Tibial nerve (tissue), 4 donors: ENCODE data around the gene FAM83F. TPM values are rescaled to one million over a fixed set of nuclear protein-coding genes. Genes with fewer than 3 reads are reported as not detected.

Experiments used
- DNase-seq, 2 donors: peaks; one replicate each; pipeline ENCODE4 v3.0.0-alpha.2; 2019; ENCODE audit warnings: low spot score in 2 of 2
- H3K27ac ChIP-seq, 4 donors: fragments of 200-600 bp; sonication (generic) in 3 of 4; one replicate each; pipeline ENCODE4 v1.5.1; 2017 to 2019; ENCODE audit warnings: mild to moderate bottlenecking in 1 of 4
- H3K27me3 ChIP-seq, 2 donors: fragments of 200-600 bp; sonication (generic) in 1 of 2; one replicate each; pipeline versions ENCODE4 v1.5.1 to v1.6.0; 2017 to 2019
- H3K36me3 ChIP-seq, 3 donors: fragments of 200-600 bp; sonication (generic); one replicate each; pipeline ENCODE4 v1.5.1; 2018 to 2019
- H3K4me1 ChIP-seq, 4 donors: fragments of 200-600 bp; sonication (generic) in 3 of 4; one replicate each; pipeline ENCODE4 v1.5.1; 2017 to 2019
- H3K4me3 ChIP-seq, 4 donors: fragments of 200-600 bp; sonication (generic) in 3 of 4; one replicate each; pipeline ENCODE4 v1.5.1; 2017 to 2019; ENCODE audit warnings: mild to moderate bottlenecking in 1 of 4, moderate library complexity in 1 of 4
- H3K9me3 ChIP-seq, 4 donors: fragments of 200-600 bp; sonication (generic) in 3 of 4; one replicate each; pipeline ENCODE4 v1.5.1; 2017 to 2019
- EP300 ChIP-seq, 2 donors: sonication (generic); formaldehyde crosslinking; IDR thresholded peaks; one replicate each; pipeline ENCODE4 v1.6.1; 2017; ENCODE audit warnings: antibody characterized with exemption in 2 of 2, mild to moderate bottlenecking in 1 of 2
- POLR2A ChIP-seq, 2 donors: fragments of 450-650 bp; IDR thresholded peaks; one replicate each; pipeline ENCODE4 v1.6.1; 2017; ENCODE audit warnings: antibody characterized with exemption in 2 of 2, mild to moderate bottlenecking in 2 of 2, moderate library complexity in 2 of 2
- WGBS, 2 donors: methylation state at CpG; one replicate each; pipeline ENCODE4 v1.1.5; 2018; 5-methylcytosine and 5-hydroxymethylcytosine counted together
- total RNA-seq, 4 donors: library from RNA; depleted of rRNA; stranded (reverse); fragments of >200 nt; gene quantifications; one replicate each; pipeline ENCODE4 v1.1.0, GENCODE V29; 2016
- TF ChIP-seq, protein P1 (sequence below), 5 experiments: fragments of 200-600 bp in 3 of 5; fragments of 450-650 bp in 2 of 5; sonication (generic) in 3 of 5; IDR thresholded peaks; one replicate each; pipeline ENCODE4 v1.5.1; 2016 to 2019; ENCODE audit warnings: antibody characterized with exemption in 5 of 5, mild to moderate bottlenecking in 3 of 5, moderate library complexity in 2 of 5

Gene FAM83F
- total RNA-seq, 4 donors from 2014 or later, result 8.2 to 11.2 (median 9.8) TPM

DNA sequence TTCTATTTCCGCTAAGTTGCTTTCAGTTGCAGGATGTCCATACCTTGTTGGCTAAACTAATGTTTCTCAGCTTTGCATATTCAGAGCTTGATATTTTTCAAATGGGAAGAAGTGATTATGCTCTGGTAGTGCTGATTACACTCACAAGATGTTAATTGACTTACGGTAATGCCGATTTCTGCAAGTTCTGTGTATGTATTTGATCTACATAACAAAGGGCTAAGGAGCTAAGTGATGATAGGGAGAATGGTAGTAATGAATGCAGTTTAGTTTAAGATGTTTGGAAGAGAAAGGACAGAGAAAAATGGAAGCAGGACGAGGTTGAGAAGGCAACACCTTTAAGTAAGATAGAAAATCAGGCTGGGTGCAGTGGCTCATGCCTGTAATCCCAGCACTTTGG, 61.4 kb downstream of the FAM83F start:
- Histone ChIP-seq H3K9me3 (no peaks in the 10 kb centered on the region), H3K4me1 (peaks cover 0 to 61% (median 23%) of the 10 kb centered on the region in 4 donors), H3K27me3 (no peaks in the 10 kb centered on the region), H3K27ac (no peak overlapping the region), H3K36me3 (no peaks in the 10 kb centered on the region), H3K4me3 (no peak overlapping the region)
- no peak for DNase-seq
- no peak for TF ChIP-seq POLR2A (IDR thresholded peaks at IDR 0.05)
- TF ChIP-seq EP300 (IDR thresholded peaks at IDR 0.05), result no peak
- WGBS, 2 donors, result 85 to 90% methylated on average over 4 of the region's 4 CpGs

DNA sequence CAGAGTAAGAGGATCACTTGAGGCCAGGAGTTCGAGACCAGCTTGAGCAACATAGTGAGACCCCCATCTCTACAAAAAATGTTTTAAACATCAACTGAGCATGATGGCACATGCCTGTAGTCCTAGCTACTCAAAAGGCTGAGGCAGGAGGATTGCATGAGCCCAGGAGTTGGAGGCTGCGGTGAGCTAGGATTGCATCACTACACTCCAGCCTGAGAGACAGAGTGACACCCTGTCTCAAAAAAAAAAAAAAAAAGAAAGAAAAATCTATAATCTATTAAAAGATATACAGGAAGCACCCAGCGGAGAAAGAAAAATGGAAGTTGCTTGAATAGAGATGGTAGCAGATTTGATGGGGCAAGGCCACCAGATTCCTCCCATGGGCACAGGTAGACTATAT, 61.8 kb downstream of the FAM83F start:
- Histone ChIP-seq H3K27ac (no peak overlapping the region), H3K36me3 (no peaks in the 10 kb centered on the region), H3K27me3 (no peaks in the 10 kb centered on the region), H3K9me3 (no peaks in the 10 kb centered on the region), H3K4me3 (no peak overlapping the region), H3K4me1 (peaks cover 0 to 57% (median 19%) of the 10 kb centered on the region in 4 donors)
- TF ChIP-seq POLR2A (IDR thresholded peaks at IDR 0.05) (no peak), EP300 (IDR thresholded peaks at IDR 0.05) (no peak)
- TF ChIP-seq, protein P1, sequence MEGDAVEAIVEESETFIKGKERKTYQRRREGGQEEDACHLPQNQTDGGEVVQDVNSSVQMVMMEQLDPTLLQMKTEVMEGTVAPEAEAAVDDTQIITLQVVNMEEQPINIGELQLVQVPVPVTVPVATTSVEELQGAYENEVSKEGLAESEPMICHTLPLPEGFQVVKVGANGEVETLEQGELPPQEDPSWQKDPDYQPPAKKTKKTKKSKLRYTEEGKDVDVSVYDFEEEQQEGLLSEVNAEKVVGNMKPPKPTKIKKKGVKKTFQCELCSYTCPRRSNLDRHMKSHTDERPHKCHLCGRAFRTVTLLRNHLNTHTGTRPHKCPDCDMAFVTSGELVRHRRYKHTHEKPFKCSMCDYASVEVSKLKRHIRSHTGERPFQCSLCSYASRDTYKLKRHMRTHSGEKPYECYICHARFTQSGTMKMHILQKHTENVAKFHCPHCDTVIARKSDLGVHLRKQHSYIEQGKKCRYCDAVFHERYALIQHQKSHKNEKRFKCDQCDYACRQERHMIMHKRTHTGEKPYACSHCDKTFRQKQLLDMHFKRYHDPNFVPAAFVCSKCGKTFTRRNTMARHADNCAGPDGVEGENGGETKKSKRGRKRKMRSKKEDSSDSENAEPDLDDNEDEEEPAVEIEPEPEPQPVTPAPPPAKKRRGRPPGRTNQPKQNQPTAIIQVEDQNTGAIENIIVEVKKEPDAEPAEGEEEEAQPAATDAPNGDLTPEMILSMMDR (IDR thresholded peaks at IDR 0.05), result no peak
- DNase-seq, result no peak
- whole genome bisulfite sequencing, 2 donors, result 87% methylated on average over 3 of the region's 3 CpGs

DNA sequence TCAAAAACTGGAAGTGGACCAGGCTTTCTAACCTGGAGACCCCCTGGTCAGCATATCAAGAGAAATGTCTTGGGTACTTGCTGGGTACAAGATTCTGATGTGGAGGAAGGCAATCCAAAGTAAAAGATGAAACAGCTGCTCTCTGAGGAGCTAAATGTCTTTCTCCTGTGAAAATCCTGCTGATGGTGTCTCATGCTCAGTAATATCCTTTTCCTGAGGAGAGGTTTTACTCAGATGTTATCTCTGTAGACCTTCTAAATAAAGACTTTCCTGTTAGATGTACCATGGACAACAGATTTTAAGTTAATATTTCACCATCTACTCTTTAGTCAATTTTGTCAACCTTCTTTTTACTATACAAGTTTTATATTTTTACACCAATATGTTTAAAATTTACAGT, 62.9 kb downstream of the FAM83F start:
- no peak for DNase-seq
- no peak overlapping the region for H3K27ac ChIP-seq
- no peaks in the 10 kb centered on the region for H3K27me3 ChIP-seq
- TF ChIP-seq, protein P1 (IDR thresholded peaks at IDR 0.05), result no peak
- no peak for TF ChIP-seq EP300 (IDR thresholded peaks at IDR 0.05)
- no peak for TF ChIP-seq POLR2A (IDR thresholded peaks at IDR 0.05)
- H3K4me1 ChIP-seq, result peaks cover 0 to 47% (median 10%) of the 10 kb centered on the region in 4 donors
- H3K9me3 ChIP-seq, result no peaks in the 10 kb centered on the region
- H3K4me3 ChIP-seq, result no peak overlapping the region
- H3K36me3 ChIP-seq, result no peaks in the 10 kb centered on the region

DNA sequence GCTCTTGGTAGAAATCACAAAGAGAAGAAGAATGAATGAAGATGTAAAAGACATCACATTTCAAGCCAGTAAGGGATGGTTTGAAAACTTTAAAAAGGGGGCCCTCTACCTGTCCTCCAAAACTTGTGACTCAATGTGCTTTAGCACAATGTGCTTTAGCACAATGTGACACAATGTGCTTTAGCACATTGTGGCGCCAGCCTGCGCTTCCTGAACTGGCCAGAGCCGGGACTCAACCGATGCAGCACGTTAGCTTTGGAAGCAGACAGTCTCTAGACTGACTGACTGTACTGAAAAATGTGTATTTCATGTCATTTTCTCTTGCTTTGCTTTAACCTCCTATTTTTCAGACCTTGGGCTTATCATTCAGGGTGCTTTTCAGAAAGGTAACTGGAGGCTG, 63.5 kb downstream of the FAM83F start:
- Histone ChIP-seq H3K9me3 (no peaks in the 10 kb centered on the region), H3K27ac (no peak overlapping the region), H3K4me3 (no peak overlapping the region), H3K36me3 (no peaks in the 10 kb centered on the region), H3K27me3 (no peaks in the 10 kb centered on the region), H3K4me1 (peaks cover 0 to 41% (median 9%) of the 10 kb centered on the region in 4 donors)
- WGBS, 2 donors, result 76% methylated on average over 5 of the region's 5 CpGs
- TF ChIP-seq, protein P1 (IDR thresholded peaks at IDR 0.05), result no peak
- TF ChIP-seq POLR2A (IDR thresholded peaks at IDR 0.05) (no peak), EP300 (IDR thresholded peaks at IDR 0.05) (no peak)
- DNase-seq, result no peak

DNA sequence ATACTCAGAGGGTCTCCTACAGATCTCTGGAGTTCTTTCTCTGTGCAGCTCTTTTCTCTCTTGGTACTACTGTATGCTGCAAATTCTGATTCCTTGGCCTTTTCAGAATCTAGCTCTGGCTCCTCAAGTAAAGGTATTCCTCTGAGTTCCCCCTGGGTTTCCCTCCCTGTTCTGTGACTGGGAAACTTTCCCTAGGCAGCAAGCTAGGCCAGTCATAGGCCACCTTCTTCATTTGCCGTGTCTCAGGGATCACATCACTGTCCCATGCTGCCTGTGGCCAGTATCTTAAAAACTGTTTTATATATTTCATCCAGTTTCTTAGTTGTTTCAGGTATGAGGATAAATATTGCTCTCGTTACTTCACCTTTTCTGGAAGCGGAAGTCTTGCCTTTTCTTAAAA, 71.2 kb downstream of the FAM83F start:
- 94 to 97% methylated on average over 3 of the region's 3 CpGs for WGBS, 2 donors
- no peaks in the 10 kb centered on the region for H3K36me3 ChIP-seq
- no peak for DNase-seq
- no peaks in the 10 kb centered on the region for H3K9me3 ChIP-seq
- no peak for TF ChIP-seq EP300 (IDR thresholded peaks at IDR 0.05)
- TF ChIP-seq POLR2A (IDR thresholded peaks at IDR 0.05), result no peak
- TF ChIP-seq, protein P1 (IDR thresholded peaks at IDR 0.05), result no peak
- no peaks in the 10 kb centered on the region for H3K27me3 ChIP-seq
- no peak overlapping the region for H3K4me3 ChIP-seq
- no peak overlapping the region for H3K27ac ChIP-seq
- peaks cover 0 to 49% (median 0%) of the 10 kb centered on the region in 4 donors for H3K4me1 ChIP-seq

DNA sequence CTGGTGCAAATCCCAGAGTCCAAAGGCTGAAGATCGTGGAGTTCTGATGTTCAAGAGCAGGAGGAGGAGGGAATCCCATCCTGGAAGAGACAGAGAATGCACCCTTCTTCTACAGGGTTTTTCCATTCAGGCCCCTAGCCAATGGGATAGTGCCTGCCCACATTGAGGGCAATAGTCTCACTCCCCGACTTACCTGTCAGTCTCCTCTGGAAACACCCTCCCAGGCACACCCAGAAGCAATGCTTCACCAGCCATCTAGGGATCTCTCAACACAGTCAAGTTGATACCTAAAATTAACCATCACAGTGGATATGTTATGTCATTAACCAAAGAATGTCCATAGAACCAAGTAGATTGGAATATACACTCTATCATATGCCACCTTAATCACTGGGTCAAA, 72.9 kb downstream of the FAM83F start:
- H3K9me3 ChIP-seq, result no peaks in the 10 kb centered on the region
- no peaks in the 10 kb centered on the region for H3K36me3 ChIP-seq
- no peaks in the 10 kb centered on the region for H3K27me3 ChIP-seq
- WGBS, 2 donors, result 68 to 83% methylated on average over 2 of the region's 2 CpGs
- no peak for TF ChIP-seq POLR2A (IDR thresholded peaks at IDR 0.05)
- TF ChIP-seq, protein P1 (IDR thresholded peaks at IDR 0.05), result no peak
- no peak for TF ChIP-seq EP300 (IDR thresholded peaks at IDR 0.05)
- DNase-seq, result no peak
- H3K27ac ChIP-seq, result no peak overlapping the region
- H3K4me1 ChIP-seq, result peaks cover 0 to 52% (median 0%) of the 10 kb centered on the region in 4 donors
- H3K4me3 ChIP-seq, result no peak overlapping the region
